Activated CD4-positive, CD25-positive, alpha-beta regulatory T cell treated with anti-CD3 and anti-CD28 coated beads, Interleukin-2, amount 50 U/mL, for 24 hours (primary cell): ENCODE data around the gene ADGRL3.
"Not testable (repeated sequence)": the region's sequence is repeated elsewhere in the genome, so short reads cannot be mapped to it uniquely, and the experiment has no call there.

Source experiments
- ATAC-seq, 2 donors: fragments of 150-1000 bp; cut with Tn5 transposase; one replicate each; pipeline ENCODE4 v1.10.0; 2021; ENCODE audit warnings: mild to moderate bottlenecking in 1 of 2, moderate library complexity in 1 of 2

Gene ADGRL3

DNA sequence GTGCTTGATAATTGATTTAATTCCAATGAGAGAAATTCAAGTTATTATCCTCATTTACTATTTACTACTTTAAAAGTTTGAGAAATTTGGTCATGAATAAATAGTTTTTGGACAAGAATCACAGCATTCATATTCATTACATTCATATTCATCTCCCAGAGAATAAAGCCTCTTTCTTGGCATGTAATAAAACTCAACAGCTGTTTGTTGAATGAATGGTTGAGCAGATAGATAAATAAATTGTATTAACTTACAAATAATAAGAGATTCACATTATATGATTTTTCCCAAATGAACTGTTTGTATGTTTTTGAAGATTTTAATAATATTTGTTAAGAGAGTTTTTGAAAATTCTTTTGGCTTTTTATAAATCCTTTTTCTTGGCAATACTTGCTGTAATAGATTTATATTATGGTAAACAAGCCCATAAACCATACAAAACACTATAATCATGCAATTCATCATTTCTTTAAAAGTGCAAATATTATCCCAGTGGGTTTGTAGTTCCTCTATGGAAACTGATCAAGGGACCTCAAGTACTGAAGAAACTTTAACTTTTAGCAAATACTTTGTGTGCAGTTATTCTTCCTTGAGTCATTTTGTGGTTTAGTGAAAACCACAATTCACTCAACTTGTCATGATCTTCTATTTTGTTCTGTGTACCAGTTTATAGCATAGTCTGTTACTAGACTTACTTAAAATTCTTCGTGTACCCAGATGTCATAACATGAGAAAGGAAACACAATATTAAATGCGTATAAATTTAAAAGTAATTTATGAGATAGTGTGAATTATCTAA, 371.8 kb downstream of the ADGRL3 start:
- no peak for ATAC-seq

DNA sequence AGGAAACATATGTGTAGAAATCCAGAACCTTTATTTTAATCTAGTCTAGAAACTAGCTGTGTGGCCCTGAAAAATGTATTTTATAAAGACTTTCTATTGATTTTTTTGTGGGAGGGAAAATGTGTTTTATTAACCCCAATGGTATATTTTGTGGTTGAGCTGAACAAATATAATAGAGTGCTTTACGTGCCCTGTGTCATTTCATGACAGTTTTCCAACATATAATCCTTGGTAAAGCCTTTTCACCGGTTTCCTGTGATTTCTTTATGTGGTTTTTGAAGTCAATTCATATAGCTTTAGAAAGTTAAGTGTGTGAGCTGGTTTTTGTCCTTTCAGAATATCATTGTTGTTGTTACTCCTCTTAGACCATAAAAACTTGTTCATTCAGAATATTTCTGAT, 375.7 kb downstream of the ADGRL3 start:
- no peak for ATAC-seq

DNA sequence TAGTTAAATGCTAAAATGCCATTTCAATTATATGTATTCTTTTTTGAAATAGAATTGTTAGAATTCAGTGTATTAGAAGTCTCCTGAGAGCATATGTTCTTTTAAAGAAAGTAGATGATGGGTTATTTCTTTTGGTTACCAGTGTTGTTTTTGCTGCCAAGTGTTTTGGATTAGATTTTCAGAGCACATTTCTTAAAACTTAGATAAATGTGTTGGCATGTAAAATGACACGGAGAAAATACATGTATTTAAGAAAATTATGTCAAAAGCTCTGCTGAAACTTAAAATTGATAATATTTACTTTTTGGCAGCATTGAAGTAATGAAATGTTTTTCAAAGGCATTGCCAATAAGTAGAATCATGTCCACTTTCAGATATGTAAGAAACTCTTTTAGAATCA, 379.7 kb downstream of the ADGRL3 start:
- ATAC-seq, result no peak

DNA sequence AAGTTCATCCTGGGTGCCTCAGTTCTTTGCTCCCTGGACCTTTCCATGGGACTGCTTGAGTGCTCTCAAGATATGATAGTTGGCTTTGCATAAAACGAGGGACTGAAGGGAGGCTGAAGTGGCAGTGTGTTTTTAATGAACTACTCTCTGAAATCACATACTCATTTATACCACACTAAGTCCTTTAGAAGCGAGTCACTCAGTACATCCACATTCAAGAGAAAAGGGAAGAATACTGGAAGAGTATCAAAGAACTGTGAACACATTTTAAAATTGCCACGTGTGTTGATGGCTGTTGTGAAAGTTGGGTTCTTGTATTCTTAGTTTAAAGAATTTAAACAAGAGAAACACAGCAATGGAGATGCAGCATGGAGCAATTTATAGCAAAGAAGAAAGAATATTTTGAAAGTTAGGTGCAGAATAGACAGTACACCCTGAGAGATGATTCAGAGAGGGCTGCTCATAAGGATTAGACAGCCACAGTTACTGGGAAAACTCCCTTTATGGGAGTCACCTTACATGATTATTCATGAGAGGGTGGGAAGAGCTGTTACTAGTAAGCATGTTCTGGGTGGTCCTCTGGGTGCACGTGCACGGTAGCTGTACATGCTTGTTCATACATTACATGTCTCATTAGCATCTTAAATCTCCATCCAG, 380.7 kb downstream of the ADGRL3 start:
- ATAC-seq, result no peak

DNA sequence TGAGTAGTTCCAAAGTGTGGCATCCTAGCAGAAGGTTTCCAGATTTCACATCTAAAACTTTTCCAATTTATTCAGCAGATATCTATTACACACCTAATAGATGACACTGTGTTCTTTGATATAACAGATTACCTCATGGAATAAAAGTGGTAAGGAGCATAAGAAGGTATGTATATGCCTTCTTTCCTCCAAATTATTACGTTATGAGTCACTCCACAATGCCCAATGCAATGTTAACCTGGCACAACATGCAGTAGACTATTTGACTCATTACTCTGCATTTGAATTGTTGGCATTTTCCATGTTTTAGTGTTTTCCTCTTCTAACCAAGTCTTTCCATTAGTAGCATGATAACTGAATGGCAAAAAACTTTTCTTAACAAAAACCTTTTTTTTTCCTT, 383.6 kb downstream of the ADGRL3 start:
- ATAC-seq, result no peak

DNA sequence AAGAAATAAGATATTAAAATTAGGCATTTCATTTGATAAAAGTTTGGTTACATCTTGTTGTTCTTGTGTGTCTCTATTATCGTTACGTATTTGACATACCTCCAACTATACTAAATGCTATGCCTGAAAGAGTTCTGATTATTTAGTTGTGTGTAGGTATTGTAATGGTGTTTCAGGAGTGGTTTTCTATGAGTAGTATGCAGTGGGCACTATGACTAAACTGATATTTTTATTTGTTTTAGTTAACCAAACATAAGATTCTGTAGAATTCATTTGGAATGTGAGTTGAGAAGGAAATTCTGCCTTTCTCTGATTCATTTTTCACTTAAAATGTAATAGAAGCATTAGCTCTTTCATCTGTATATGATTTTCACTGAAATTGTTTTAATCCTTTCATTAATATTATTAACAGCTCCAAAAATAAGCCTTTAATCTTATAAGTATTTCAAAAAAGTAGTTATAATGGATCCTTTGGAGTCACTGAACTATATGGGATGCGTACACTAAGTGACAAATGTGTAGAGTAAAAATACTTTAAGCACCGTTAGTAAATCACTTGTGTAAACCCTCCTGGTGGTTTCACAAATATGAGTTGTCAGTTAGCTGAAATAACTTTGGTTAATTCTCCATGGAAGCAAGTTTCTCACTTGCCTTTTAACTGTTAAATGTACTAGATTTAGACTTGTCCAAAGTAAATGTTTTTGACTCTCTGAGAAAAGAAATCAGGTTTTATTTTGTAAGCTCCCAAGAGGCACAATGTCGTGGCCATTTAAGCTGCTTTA, 388.7 kb downstream of the ADGRL3 start:
- ATAC-seq, result no peak

DNA sequence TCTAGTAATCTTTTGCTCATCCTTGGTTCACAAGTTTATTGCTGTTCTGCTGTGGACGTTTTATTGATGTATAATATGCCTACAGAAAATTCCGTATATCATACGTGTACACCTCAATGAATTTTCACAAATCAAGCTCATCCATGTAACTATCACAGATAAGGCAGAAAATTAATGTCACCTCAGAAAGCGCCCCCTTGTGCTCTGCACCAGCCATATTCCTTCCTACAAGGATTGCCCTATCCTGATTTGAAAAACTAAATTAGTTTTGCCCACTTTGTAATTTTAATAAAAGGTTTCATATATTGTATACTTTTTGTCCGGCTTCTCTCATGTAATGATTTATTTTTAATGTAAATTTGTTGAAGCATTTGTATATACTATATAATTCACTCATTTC, 390.8 kb downstream of the ADGRL3 start:
- no peak for ATAC-seq

DNA sequence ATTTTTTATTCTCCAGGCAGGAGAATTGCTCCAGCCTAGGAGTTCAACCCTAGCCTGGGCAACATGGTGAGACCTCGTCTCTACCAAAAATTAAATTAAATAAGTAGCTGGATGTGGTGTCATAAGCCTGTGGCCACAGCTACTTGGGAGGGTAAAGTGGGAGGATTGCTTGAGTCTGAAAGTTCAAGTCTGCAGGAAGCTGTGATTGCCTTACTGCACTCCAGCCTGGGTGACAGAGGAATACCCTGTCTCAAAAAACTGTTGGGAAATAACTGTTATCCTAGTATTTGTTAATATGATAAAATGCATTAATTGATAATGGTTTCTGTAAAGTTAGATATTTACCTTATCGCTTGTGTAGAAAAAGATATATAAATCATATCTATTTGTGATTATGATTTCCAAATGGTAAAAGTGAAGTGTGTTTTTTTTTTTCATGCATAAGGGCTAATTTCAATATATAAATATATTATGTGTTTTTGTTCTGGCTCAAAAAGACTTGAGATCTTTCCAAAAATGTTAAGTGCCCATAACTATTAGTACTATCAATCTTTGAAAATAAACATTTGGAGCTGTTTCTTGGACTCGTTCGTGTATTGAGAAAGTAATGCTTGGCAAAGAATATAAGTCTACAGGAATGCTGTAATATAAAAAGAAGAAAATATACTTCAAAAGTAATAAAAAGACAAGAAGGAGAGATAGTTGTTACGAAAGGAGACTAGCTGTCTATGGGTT, 396.6 kb downstream of the ADGRL3 start:
- ATAC-seq, result no peak

DNA sequence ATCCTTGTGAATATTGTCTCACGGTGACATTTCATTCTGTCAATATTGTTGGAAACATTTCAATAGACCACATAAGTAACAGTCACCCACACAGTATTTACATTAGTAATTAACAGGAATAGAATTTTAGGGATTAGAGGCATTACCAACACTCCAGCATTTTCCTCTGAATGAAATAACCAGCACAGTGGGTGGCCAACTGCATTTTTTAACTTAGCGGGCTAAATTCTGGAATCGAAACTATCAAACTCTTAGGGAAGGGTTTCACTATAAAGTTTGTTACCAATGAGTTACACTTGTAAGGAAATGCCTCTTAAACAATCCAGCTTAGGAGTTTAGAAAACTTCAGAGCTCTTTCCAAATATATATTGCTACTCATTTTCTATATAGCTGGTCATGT, 403.0 kb downstream of the ADGRL3 start:
- ATAC-seq, result no peak

DNA sequence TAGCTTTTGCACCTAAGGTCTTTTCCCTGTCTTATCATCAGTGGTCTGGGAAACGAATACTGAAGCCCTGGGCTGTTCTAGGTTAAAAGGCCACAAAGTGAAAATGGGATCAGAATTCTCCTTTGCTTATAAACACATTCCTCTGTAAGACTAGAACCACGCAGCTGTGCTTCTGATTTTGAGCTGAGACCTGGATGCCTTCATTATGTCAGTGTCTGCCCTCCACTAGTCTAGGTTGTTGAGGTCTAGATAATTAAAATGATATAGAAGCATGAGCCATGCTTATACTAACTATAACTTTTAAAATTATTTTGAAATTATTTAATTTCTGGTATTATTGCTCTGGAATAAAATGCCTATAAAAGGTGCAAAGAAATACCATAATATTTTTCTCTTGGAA, 403.9 kb downstream of the ADGRL3 start:
- ATAC-seq, result no peak

DNA sequence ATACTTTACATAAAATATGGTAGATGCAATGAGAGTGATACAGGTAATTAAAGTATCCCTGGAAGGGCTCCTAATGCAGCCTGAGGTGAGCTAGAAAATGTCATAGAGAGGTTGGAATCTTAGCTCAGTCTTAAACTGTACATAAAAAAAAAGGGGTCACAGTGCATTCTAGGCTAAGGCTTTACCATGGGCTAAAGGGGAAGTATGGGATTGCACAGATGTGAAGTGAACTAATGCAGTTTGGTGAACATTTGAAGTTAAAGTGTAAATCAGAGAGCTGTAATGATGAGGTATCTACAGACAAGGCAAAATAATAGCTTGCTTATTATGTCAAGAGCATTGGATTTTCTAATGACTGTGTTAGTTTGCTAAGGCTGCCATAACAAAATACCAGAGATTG, 405.9 kb downstream of the ADGRL3 start:
- no peak for ATAC-seq

DNA sequence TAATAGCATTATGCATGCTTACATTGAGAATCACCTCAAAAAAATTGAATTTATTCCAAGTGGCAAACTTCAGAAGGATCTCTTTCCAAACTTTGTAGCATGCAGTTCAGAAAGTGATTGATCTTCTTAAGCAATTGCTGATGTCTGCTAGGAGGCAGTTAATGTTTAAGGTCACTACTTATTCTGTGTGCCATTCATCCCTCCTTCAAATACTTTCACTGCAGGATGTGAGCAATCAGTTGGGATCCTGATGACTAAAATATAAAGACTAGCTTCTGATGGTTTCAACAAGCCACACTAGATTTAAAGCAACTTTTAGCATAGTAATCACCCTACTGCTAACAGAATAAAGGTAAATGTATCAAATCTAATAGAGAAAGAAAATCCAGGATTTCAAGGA, 414.1 kb downstream of the ADGRL3 start:
- ATAC-seq, result no peak

DNA sequence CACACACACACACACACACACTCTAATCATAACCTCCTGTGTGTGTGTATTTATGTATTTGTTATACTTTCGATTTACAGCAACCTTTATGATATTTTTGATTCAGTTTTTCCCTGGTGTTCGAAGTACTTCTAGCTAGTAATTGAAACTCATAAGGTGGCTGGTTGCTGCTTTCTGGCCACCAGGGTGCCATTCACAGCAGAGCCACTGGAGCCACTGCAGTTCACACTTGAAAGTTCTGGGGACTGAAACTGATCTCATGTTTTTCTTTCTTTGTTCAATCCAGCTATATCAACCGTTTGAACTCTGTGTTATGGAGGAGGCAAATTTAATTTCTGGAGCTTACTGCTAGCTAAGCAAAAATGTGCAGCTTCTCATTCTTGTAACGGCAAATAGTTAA, 419.4 kb downstream of the ADGRL3 start:
- no peak for ATAC-seq

DNA sequence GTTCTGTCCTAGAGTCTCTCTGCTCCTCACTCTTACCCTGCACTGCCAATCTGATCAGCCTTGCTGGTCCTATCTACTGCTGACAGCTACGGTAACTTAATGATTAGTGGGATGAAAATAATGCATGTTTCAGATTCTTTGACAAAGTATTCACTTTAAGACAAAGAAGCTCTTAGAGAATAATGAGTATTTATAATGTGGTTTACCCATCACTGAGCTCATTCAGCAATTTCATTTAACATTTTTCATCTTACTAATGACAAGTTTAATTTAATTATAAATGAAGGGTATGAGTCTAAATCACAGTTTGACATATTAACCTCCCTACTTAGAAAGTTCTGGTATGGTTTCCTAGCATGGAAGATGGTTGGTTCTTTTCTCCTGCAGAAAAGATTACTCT, 428.2 kb downstream of the ADGRL3 start:
- no peak for ATAC-seq

DNA sequence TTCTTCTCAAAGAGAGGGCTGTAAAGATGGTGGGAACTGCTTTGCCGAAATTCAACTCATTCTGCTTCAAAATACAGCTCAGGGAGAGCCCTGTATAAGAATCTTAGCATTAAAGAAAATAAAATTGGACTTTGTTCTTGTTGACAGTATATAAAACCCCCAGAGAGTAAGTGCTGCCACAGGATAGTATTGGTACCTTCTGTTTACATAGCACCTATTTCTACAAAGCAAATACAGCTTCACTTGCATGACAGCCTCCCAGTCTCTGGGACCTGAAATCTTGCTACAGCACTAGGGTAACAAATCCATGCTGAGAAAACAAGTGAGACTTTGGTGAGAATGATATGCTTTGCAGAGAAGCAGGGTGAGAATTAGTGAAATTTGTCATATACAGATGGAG, 428.6 kb downstream of the ADGRL3 start:
- ATAC-seq, result no peak

DNA sequence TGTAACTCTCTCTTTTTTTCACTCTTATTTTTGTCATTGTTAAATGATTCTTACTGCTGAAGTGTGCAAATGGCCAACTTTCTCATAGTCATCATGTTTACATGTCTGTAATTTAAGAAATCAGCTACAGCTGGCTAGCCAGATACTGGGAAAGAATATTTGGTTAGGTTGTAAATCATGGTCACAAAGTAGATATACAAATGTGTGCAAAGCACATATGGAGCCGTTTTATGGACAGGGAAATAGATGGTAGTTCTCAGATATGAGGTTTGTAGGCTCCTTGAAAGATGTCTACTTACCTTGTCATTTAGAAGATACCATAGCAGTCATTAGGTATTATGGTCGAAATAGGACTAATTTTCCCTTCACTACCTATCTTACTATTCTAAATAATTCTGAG, 430.4 kb downstream of the ADGRL3 start:
- no peak for ATAC-seq

DNA sequence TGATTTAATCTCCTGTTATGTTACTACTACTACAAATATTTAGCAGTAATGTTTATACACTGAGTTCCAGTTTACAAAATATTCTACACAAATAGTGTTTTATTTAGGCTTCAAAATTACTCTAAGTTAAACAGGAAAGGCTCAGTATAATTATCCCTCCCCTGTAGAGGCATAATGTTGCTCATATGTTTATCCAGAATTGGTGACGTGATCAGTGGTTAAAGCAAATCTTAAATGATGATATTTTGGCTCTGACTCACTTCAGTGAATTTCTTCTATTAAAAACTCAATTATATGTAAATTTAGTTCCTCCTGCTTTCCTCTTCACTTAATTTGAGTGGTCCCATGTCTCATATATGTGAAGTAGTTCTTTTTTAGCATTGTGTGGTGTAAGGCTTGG, 438.5 kb downstream of the ADGRL3 start:
- ATAC-seq, result no peak

DNA sequence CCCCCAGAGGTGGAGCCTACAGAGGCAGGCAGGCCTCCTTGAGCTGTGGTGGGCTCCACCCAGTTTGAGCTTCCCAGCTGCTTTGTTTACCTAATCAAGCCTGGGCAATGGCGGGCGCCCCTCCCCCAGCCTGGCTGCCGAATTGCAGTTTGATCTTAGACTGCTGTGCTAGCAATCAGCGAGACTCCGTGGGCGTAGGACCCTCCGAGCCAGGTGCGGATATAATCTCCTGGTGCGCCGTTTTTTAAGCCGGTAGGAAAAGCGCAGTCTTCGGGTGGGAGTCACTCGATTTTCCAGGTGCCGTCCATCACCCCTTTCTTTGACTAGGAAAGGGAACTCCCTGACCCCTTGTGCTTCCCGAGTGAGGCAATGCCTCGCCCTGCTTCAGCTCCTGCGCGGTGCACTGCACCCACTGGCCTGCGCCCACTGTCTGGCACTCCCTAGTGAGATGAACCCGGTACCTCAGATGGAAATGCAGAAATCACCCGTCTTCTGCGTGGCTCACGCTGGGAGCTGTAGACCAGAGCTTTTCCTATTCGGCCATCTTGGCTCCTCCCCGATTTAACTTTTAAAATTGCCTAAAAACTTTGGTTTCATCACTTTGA, 446.7 kb downstream of the ADGRL3 start:
- not testable (repeated sequence) for ATAC-seq

DNA sequence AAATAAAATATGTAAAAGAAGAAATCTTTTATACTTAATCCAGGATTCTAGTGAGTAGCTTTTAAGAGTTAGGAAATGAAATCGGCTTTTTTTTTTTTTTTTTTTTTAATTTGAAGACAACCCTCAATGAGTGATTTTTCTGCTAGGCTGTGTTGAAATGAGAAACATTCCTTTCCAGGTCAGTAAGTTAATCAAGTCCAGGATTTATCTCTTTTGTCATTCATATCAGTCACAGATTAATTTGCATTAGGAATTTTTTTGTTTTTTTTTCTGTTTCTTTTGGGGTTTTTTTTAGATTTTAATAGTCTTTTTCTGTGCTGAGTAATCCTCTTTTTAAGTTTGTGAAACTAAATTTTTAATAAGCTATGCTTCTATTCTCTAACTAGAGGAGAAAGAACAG, 448.1 kb downstream of the ADGRL3 start:
- no peak for ATAC-seq

DNA sequence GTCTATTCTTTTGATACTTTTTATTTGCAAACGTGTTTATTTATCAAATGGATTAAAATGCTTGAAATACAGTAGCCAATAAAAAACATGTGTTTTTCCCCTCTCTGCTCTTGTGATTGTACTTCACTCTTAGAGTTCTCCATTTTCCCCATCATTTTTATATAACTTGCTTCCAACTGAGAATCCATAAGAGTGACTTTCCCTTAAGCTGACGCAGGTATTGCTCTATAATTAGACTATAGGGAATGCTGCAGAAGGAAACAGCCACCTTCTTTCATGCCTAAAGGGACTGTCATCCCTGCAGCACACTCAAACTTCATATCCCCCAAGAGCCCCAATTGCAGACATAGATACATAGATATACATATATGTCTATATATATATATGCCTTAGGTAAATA, 456.9 kb downstream of the ADGRL3 start:
- no peak for ATAC-seq

DNA sequence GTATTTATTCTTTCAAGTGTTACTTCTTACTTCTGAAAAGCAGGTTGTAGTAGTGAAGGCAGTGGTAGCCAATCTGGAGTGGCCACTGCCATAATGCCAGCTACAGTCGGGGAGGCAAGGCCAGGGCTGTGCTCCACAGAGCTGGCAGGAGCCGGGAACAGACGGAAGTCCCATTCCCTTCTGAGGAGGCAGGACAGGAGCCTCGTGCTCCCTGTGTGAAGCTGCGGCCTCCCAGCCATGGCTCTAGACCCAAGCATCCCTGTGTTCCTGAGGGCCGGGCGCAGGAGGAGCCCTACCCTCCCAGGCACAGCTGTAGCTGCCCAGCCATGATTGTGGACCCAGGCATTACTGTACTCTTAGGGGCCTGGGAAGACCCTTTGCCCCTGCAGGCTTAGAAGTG, 461.8 kb downstream of the ADGRL3 start:
- no peak for ATAC-seq

DNA sequence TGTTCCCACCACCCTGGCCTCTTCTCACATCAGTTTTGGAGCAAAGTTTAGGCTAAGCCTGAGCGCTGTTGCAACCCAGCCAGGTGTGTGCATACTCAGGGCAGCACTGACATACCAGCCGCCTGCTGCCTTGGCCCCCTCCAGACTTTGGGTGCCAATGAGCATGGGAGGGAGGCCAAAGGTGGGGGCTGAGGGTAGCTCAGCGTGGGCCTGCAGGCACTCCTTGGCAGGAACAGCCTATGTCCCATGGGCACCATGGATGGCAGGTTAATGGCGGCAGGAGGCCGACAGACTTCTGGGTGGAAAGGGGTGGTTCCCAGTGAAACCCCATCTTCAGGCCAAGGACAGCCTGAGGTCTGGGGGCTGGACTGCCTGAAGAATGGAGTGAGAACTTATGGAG, 462.2 kb downstream of the ADGRL3 start:
- ATAC-seq, result no peak

DNA sequence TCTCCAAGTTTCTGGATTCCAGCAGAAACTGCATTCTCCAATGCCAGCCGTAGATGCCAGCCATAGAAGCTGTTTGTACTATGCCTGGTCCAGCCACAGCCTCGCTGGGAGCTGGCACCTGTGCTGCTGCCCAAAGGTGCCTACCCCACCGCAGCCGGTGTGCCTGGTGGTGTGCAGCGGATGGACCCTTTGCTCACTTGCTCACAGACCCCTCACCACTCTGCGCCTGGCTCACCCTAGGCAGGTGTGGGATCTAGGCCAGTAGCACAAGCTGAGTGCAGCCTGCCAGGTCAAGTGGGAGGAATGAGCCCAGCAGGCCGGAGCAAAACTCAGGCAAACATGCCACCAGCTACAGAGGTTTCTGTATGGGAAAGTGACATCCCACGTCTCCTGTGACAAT, 463.2 kb downstream of the ADGRL3 start:
- no peak for ATAC-seq
